ENCODE data around the gene SWSAP1.

GRCh38 chr19:11374433-11375142 lies at the start of gene SWSAP1:
- TF ChIP-seq EGR1 (IDR thresholded peaks at IDR 0.05; ENCODE audit: borderline replicate concordance, low read depth, low read length) (no peak), PHF8 (conservative IDR thresholded peaks at IDR 0.05; ENCODE audit: low read depth, low read length) (peak; percentile 100), ZNF274 (IDR thresholded peaks at IDR 0.05; ENCODE audit: borderline replicate concordance, extremely low read depth, low read length) (no peak), EP300 (IDR thresholded peaks at IDR 0.05; ENCODE audit: borderline replicate concordance in 1 of 2, low read depth in 2 of 2, low read length in 2 of 2) (no peak), CBX8 (IDR thresholded peaks at IDR 0.05; ENCODE audit: borderline replicate concordance, low read depth, low read length) (no peak), SIN3A (conservative IDR thresholded peaks at IDR 0.05 in 1 of 2, IDR thresholded peaks at IDR 0.05 in 1 of 2; ENCODE audit: low read depth in 1 of 2, low read length in 2 of 2) (peak in 1 of 2 experiments; percentile 44; a peak in 1 of 4 replicates)
- TF ChIP-seq, protein P1, sequence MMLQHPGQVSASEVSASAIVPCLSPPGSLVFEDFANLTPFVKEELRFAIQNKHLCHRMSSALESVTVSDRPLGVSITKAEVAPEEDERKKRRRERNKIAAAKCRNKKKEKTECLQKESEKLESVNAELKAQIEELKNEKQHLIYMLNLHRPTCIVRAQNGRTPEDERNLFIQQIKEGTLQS (IDR thresholded peaks at IDR 0.05; ENCODE audit: insufficient read depth, low read depth, low read length), result no peak
